CD4-positive, alpha-beta T cell treated with Interleukin-2 at 100 ng/mL for 4 hours (primary cell): ENCODE results near the gene EXOC5.

Source experiments
- DNase-seq: peaks from one replicate; pipeline ENCODE4 v3.0.0-alpha.2; 2020; ENCODE audit warnings: low spot score

Gene EXOC5

DNA sequence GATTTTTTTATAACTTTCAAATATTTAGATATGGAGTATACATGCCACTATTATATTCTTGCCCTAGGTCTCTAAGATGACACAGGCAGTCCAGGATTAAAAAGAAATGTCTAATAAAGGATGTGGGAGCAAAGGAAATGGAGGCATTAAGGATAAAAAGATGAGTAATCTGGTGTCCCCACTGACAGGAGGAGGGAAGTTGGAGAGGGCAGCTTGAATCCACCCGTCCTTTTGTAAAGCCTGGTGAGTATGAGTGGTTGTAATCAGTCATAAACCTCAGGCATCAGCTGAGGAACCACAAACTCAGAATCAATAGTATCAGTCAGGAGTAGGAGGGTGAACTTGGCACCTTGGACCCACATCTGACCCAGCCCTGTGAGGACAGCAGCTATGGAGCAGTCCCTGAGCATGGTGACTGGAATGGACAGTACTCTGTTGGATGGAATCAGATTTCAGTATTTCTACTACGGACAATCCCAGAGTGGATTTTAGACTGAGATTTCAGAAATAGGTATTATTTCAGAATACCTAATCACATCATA is 100.5 kb downstream of the EXOC5 start:
- no peak for DNase-seq

DNA sequence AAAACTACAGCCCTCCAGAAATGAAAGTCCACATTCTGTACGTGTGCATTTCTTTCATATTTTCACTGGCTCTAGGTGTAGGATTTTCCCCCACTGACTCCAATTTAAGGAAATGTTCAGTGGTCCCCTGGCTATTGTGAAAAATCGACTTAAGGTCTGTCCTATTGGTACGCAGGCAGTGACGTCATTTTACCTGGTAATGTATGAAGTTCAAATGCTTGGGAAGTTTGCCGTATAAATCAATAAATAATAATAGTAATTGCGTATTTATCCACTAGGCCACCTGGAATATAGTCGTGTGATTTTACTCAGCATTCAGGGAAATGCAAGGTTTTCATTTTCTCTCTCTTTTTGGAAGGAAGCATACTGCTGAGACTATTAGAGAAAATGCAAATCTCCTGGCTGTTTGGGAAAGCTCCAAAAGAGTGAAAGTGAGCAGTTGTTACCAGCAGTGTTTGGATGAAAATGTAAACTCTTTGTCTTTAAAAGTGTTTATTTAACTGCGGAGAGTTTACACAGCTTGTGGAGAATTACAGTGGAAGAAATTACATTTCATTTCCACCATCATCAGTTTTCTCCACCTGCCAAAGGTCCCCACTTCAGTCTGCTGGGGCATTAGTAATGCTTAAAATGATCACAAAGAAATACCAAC is 107.0 kb downstream of the EXOC5 start:
- no peak for DNase-seq

DNA sequence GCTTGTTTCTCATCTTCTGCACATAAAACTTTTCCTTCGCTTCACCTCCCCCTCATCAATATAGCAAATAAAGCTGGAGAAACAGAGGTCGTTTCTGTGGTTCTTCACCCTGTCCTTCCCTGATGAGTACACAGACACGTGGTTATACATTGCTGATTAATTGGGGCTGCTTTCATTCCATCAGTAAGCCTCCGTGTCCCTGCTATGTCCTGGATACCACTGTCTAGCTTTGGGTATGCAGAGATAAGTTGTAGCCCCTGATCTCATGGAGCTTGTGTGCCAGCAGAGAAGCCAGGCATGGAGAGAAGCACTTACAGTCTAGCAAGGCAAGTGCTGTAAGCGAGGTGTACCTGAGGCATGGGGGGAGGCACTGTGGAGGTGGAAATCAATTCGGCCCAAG is 108.4 kb downstream of the EXOC5 start:
- DNase-seq = no peak

DNA sequence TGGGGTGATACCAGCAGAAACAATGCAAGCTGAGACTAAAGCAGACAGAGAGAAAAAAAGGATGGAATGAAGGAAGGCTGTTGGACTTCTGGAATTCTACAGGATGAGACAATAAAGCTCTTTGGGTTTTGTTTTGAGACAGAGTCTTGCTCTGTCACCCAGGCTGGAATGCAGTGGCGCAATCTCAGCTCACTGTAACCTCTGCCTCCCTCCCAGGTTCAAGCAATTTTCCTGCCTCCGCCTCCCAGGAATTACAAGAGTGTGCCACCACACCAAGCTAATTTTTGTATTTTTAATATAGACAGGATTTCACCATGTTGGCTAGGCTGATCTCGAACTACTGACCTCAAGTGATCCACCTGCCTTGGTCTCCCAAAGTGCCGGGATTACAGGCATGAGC is 115.4 kb downstream of the EXOC5 start:
- DNase-seq = no peak
